Measurements from ENCODE around the gene RASAL2. TPM values are rescaled to one million over a fixed set of nuclear protein-coding genes. Genes with fewer than 3 reads are reported as not detected.

Gene RASAL2
- total RNA-seq, result not detected in 2 replicates

DNA sequence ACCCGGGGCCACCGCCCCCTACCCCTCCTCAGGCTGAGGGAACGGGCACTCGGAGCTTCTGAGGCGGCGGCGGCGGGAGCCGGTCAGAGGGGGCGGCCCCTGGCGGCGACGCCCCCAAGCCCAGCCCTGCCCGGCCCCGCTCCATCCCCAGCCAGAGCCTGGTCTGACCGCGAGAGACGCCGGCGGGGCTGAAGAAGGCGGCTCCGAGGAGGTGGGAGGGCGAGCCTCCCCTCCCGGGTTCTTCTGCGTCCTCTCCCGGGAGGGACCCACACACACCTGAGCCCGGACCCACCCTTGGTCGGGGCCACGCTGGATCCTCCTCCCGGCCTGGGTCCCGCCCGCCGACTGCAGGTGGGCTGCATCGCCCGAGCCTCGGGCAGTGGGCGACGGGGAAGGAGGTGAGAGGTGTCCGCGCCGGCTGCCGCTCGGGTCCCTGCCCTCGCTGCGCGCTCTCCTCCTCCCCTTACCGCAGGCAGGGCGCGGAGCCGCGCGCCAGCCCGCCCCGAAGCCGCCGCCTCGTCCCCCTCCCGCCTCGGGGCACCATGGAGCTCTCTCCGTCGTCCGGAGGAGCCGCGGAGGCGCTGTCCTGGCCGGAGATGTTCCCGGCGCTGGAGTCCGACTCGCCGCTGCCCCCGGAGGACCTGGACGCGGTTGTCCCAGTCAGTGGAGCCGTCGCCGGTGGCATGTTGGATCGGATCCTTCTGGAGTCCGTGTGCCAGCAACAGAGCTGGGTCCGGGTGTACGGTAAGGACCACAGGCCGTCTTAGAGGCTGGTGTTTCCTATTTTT lies at the start of gene RASAL2:
TSS of gene RASAL2 (plus strand) at position 154 of the 788 bp plus-strand sequence. CDS start at position 543, 389 bp downstream.
- intact Hi-C loops (cut with micrococcal nuclease), result no loop called here
- Mint-ChIP-seq H3K36me3 (ENCODE audit: low read depth) (no peaks in the 10 kb centered on the region), H3K9me3 (peaks cover 13% of the 10 kb centered on the region), H3K27me3 (peaks cover 35% of the 10 kb centered on the region), H3K4me1 (peaks cover 7% of the 10 kb centered on the region), H3K4me3 (peak within 1 kb of the TSS; percentile 78), H3K27ac (no peak within 1 kb of the TSS)
- DNase-seq, result peak; percentile 55

DNA sequence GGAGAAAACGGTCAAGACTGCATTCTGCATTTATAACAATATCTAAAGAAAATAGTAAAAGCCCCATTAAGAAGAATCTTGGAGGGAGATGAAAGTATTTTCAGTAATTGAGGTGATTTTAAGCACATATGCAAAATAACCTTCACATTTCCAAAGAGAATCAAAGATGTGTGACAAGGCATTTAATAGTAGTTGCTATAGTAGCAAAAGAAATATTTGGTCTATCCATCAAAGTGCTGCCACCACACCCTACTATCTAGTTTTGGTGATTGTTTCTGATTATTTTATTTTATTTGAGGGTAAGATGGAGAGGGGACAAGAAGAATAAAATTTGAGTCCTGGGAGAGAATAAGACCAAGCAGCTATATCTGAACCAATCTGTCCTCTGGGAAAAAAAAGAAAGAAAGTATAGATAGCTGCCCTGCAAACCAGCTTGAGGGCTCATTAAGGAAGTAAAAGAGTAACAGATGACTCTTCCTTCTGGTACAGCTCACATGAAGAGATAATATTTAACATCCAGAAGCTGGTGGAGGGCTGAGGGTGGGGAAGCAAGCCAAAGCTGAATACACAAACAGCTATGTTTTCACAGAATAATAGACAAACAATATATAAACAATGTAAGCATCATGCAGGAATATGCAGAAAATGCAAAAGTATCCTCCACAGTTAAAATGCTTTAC lies 47.2 kb upstream of the RASAL2 start:
- H3K4me3 Mint-ChIP-seq, result no peak overlapping the region
- H3K27me3 Mint-ChIP-seq, result no peaks in the 10 kb centered on the region
- H3K4me1 Mint-ChIP-seq, result no peaks in the 10 kb centered on the region
- no peaks in the 10 kb centered on the region for H3K9me3 Mint-ChIP-seq
- no peaks in the 10 kb centered on the region for H3K36me3 Mint-ChIP-seq (ENCODE audit: low read depth)
- DNase-seq, result no peak
- H3K27ac Mint-ChIP-seq, result no peak overlapping the region
- intact Hi-C loops (cut with micrococcal nuclease), result no loop called here

DNA sequence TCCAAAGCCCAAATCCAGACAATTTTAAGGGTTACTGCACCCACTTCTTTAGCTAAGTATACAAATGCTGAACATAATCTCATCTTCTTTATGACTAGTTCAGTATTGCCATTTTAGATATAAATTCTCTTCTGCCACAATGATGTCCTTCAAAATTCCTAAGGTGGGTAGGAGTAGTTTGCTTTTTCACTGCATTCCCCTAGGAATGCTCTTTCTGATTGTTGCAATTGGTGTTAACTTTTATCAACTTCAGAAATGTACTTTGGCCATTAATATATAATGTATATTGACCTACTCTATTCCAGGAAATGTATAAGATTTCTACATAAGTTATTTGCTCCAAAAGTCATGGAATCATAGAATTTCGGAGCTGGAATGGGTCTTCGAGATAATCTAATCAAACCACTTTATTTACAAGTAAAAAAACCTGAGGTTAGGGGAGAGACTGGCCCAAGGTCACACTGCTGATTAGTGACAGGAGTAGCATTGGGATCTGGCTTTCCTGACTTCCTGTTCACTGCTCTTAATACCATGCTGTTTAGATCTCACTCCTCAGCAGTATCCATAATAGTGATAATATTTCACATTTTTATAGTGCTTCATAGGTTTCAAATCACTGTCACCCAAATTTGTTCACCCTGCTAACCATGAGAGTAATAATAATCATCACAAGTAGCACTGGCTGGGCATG lies 46.4 kb upstream of the RASAL2 start:
- intact Hi-C loops (cut with micrococcal nuclease), result no loop called here
- H3K27me3 Mint-ChIP-seq, result no peaks in the 10 kb centered on the region
- H3K9me3 Mint-ChIP-seq, result no peaks in the 10 kb centered on the region
- no peaks in the 10 kb centered on the region for H3K36me3 Mint-ChIP-seq (ENCODE audit: low read depth)
- H3K4me3 Mint-ChIP-seq, result no peak overlapping the region
- no peaks in the 10 kb centered on the region for H3K4me1 Mint-ChIP-seq
- no peak for DNase-seq
- no peak overlapping the region for H3K27ac Mint-ChIP-seq

DNA sequence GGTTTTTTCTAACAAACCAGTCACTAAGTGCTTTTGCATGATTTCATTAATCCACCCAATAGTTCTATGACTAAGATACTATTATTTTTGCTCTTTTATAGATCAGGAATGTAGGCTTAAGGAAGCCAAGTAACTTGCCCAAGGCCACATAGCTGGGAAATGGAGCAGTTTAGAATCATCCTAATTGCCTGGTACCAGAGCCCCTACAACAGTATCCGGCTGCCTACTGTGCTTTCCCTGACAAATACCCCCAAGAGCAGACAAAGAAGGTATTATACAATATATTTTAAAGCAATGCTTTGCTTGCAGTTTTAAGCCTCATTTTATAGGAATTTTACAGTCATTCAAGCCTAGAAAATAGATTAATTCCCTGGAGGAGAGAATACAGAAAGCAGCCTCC lies 45.5 kb upstream of the RASAL2 start:
- Mint-ChIP-seq H3K27me3 (no peaks in the 10 kb centered on the region), H3K27ac (no peak overlapping the region), H3K9me3 (no peaks in the 10 kb centered on the region), H3K4me1 (no peaks in the 10 kb centered on the region), H3K36me3 (ENCODE audit: low read depth) (no peaks in the 10 kb centered on the region), H3K4me3 (no peak overlapping the region)
- DNase-seq, result no peak
- intact Hi-C loops (cut with micrococcal nuclease), result no loop called here

DNA sequence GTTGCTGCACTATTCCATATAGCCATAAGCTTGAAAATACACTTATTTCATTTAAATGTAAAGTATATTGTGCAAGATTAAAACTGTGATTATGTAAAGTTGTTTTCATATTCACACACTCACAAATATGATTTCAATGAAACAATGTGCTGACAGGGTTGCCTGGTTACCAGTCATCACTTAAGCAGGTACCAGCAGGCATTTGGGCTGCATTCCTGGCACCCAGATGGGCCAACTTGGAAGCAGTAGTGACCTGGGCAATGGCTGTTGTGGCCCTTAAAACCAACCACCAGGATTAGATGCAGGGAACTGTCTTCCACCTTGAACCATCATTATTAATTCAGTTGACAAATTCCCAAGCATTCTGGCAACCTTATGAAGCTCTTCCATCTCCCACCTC lies 45.0 kb upstream of the RASAL2 start:
- H3K27ac Mint-ChIP-seq, result no peak overlapping the region
- H3K4me1 Mint-ChIP-seq, result no peaks in the 10 kb centered on the region
- H3K4me3 Mint-ChIP-seq, result no peak overlapping the region
- no peaks in the 10 kb centered on the region for H3K36me3 Mint-ChIP-seq (ENCODE audit: low read depth)
- H3K27me3 Mint-ChIP-seq, result no peaks in the 10 kb centered on the region
- intact Hi-C loops (cut with micrococcal nuclease), result no loop called here
- H3K9me3 Mint-ChIP-seq, result no peaks in the 10 kb centered on the region
- no peak for DNase-seq

DNA sequence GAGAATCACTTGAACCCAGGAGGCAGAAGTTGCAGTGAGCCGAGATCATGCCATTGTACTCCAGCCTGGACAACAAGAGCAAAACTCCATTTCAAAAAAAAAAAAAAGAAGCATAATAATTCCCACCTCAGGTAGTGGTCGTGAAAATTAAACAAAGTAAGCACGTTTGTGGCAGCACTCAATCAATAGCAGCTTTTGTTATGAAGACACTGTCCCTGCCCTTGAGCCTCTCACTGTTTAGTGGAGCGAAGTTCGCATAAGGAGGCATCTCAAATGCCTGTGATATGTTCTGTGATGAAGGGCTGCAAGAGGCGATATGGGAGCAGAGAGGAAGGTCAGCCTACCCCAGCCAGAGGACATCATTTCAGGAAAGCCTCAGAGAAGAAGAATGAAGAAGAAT lies 43.8 kb upstream of the RASAL2 start:
- H3K36me3 Mint-ChIP-seq (ENCODE audit: low read depth), result no peaks in the 10 kb centered on the region
- H3K4me3 Mint-ChIP-seq, result no peak overlapping the region
- H3K4me1 Mint-ChIP-seq, result no peaks in the 10 kb centered on the region
- DNase-seq, result no peak
- no peaks in the 10 kb centered on the region for H3K27me3 Mint-ChIP-seq
- no peaks in the 10 kb centered on the region for H3K9me3 Mint-ChIP-seq
- intact Hi-C loops (cut with micrococcal nuclease), result no loop called here
- H3K27ac Mint-ChIP-seq, result no peak overlapping the region

DNA sequence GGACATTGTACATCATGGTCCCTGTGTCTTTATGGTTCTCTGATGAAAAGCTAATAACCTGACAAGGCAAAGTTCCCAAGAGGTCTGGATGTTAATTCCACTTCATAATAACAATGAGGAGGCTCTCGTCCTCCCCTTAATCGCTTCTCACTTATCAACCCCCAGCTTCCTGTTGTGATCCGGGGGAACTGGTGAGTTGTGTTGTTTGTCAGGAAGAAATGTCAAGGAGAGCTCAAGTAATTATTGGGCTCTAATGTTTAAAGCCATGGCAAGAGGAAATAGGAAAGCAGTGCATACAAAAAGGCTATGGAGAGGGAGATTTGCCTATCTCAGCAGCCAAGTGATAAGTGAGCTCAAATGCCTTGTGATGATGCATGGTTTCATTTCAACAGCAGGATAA lies 42.8 kb upstream of the RASAL2 start:
- Mint-ChIP-seq H3K9me3 (no peaks in the 10 kb centered on the region), H3K4me1 (no peaks in the 10 kb centered on the region), H3K36me3 (ENCODE audit: low read depth) (no peaks in the 10 kb centered on the region), H3K27ac (no peak overlapping the region), H3K27me3 (no peaks in the 10 kb centered on the region), H3K4me3 (no peak overlapping the region)
- DNase-seq, result no peak
- intact Hi-C loops (cut with micrococcal nuclease), result no loop called here

DNA sequence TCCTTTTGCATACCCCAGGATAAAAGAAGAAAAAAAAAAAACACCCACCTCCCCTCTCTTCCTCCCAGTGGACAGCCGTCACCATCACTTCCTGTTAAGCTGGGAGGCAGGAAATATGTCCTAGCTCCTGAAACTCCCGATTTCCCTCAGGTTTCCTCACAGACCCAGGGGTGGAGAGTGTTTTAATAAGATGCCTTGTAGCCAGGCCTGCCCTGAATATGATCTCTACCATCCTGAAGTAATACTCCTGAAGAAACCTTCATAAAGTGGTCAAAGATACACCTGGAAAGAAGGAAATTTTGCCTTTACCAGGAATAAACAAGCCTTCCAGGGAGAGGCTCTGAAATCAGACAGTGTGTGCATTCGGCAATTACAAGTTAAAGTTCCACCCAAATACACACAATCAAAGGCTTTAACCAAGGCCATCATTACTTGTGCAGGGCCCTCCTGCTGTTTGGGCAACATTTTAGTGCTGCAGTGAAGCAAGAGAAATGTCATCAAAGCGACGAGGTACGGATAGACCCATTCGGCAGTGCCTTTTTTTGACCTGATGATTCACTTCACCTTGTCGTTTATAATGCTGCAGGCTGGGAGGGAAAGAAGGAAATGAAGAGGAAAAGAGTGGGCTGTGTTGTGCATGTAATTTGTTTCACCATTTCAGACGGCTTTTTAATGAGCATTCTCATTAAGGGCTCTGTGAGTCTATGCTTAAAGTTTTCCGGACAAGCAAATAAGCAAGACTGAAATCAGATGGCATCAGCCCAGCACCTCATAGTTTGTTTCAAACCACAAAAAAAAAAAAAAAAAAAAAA lies 41.0 kb upstream of the RASAL2 start:
- no peaks in the 10 kb centered on the region for H3K36me3 Mint-ChIP-seq (ENCODE audit: low read depth)
- H3K4me3 Mint-ChIP-seq, result no peak overlapping the region
- no peak for DNase-seq
- intact Hi-C loops (cut with micrococcal nuclease), result no loop called here
- H3K4me1 Mint-ChIP-seq, result no peaks in the 10 kb centered on the region
- no peaks in the 10 kb centered on the region for H3K9me3 Mint-ChIP-seq
- no peaks in the 10 kb centered on the region for H3K27me3 Mint-ChIP-seq
- no peak overlapping the region for H3K27ac Mint-ChIP-seq

DNA sequence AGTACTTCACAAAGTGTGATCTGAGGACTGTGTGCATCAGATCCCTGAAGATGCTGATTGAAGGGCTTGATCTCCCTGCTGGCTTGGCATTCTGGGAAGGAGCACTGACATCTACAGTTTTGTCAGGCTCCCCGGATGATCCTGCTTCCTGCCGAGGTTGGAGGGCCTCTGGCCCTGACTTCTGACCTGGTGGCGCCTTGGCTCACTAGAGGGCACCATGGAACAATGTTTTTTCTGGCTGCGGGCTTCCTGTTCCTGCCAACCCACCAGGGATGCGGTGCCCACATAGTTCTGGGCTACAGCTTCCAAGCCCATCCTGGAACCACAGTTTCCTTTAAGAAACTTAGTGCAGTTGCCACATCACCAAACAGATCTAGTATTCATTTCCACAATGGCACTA lies 38.8 kb upstream of the RASAL2 start:
- H3K9me3 Mint-ChIP-seq, result no peaks in the 10 kb centered on the region
- H3K36me3 Mint-ChIP-seq (ENCODE audit: low read depth), result no peaks in the 10 kb centered on the region
- no peak overlapping the region for H3K27ac Mint-ChIP-seq
- no peaks in the 10 kb centered on the region for H3K27me3 Mint-ChIP-seq
- H3K4me1 Mint-ChIP-seq, result no peaks in the 10 kb centered on the region
- no peak for DNase-seq
- H3K4me3 Mint-ChIP-seq, result no peak overlapping the region
- intact Hi-C loops (cut with micrococcal nuclease), result no loop called here

DNA sequence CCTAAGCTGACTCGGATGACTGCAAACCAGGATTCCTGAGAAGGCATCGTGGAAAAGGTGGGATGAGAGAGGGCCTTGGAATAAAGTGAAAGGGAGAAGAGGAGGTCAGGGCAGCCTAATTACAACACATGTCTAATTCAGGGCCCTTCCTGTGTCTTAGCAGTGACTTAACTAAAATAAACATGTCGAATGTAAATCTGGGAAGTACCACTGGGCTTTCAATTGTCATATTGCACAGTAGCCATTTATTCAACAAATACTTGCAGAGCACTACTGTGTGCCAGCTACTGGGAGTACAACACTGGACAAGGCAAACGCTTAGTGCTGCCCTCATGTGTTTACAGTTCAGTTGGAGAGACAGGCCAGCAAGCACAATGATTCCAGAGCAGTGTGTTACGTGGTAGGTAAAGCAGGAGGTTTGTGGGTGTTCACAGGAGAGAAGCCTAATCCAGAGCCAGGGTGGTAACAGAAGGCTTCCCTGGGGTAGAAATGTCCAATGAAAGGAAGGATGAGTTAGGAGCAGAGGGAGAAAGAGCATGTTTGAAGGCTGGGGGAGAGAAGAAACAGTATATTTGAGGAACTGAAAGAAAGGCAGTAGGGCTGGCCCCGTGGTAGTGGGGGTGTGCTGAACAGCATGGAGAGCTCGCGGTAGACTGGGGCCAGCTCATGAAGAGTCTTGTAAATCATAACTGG lies 38.0 kb upstream of the RASAL2 start:
- no peaks in the 10 kb centered on the region for H3K27me3 Mint-ChIP-seq
- no peak for DNase-seq
- no peaks in the 10 kb centered on the region for H3K36me3 Mint-ChIP-seq (ENCODE audit: low read depth)
- intact Hi-C loops (cut with micrococcal nuclease), result no loop called here
- no peak overlapping the region for H3K4me3 Mint-ChIP-seq
- H3K27ac Mint-ChIP-seq, result no peak overlapping the region
- no peaks in the 10 kb centered on the region for H3K4me1 Mint-ChIP-seq
- no peaks in the 10 kb centered on the region for H3K9me3 Mint-ChIP-seq

DNA sequence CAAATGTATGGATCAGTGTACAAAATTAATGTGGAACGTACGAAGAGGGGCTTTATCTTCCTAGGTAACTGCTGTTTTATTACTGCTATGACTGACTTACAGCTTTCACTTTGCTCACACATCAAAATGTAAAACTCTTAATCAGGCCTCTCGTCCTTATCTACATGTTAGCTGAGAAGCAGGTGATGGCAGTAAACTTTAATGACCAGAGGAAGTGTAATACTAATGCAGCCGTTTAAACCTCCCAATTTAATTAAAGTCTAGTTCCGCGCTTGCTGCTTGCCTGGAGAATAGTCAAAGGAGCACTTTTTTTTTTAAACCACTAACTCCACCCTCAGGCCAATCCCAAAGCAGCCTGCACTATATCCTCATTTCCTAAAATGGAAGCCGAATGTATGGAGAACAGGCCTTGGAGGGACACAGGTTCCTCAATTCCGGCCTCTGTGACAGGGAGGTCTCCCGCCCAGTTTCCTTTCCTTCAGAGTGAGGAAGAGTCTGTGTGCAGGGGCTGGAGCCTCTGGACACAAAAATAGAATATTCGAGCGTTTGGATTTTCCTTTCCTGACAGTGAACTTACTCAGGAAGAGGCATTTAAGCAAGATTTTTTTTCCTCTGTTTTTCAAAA lies 36.7 kb upstream of the RASAL2 start:
- H3K4me3 Mint-ChIP-seq, result no peak overlapping the region
- no peaks in the 10 kb centered on the region for H3K9me3 Mint-ChIP-seq
- H3K27ac Mint-ChIP-seq, result no peak overlapping the region
- H3K36me3 Mint-ChIP-seq (ENCODE audit: low read depth), result no peaks in the 10 kb centered on the region
- intact Hi-C loops (cut with micrococcal nuclease), result no loop called here
- H3K27me3 Mint-ChIP-seq, result no peaks in the 10 kb centered on the region
- no peak for DNase-seq
- H3K4me1 Mint-ChIP-seq, result no peaks in the 10 kb centered on the region

DNA sequence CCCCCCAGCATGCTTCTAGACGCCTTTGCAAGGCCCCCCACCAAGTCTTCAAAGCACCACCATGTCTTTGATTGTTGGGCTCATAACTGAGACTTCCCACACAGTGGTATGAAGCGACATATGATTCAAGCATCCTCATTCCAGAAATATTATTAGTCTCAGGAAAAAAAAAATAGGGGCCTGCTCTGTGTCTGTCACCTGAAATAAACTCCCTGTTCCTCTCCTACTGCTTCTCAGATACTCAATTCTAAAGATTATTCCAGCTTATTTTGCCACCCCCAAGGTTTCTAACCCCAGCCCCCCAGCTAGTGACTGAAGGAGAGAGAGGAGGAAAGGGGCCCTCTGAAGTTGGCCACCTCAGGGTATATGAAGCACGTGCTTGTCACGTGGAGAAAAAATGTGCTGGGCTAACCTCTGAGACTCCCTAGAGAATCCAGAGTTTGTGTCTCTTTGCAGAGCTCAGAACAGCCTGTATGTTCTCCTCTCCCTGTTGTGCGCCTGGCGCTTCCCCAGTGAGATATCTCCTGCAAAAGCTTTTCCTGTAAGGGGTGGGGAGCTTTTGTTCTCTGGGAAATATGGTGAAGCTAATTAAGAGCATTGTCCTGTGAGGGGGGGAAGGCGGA lies 35.9 kb upstream of the RASAL2 start:
- H3K27me3 Mint-ChIP-seq, result no peaks in the 10 kb centered on the region
- no peaks in the 10 kb centered on the region for H3K4me1 Mint-ChIP-seq
- H3K27ac Mint-ChIP-seq, result no peak overlapping the region
- no peaks in the 10 kb centered on the region for H3K9me3 Mint-ChIP-seq
- no peak overlapping the region for H3K4me3 Mint-ChIP-seq
- no peak for DNase-seq
- intact Hi-C loops (cut with micrococcal nuclease), result no loop called here
- H3K36me3 Mint-ChIP-seq (ENCODE audit: low read depth), result no peaks in the 10 kb centered on the region

Measured in activated CD4-positive, alpha-beta T cell treated with anti-CD3 and anti-CD28 coated beads, Interleukin-2, amount 10 ng/mL, durations not matched to agents 24 days and 14 days (primary cell).